PFSK-1 (cell line): ENCODE results near the gene C5AR1.

Experiments used
- FOXP2 ChIP-seq: optimal IDR thresholded peaks from 2 replicates; pipeline ENCODE3; 2011; ENCODE audit warnings: borderline replicate concordance, control low read depth, inconsistent platforms; ENCODE audit not compliant: insufficient read depth; ENCODE audit errors: extremely low read length, extremely low read depth
- POLR2AphosphoS5 ChIP-seq: IDR thresholded peaks from 2 replicates; pipeline ENCODE4 v1.6.1; 2012; ENCODE audit warnings: low read depth, mild to moderate bottlenecking, control low read depth, low read length, moderate library complexity
- REST ChIP-seq, 2 experiments: IDR thresholded peaks; 2 replicates each; pipeline versions ENCODE4 v1.6.1 to v1.8.0; 2011 to 2012; ENCODE audit warnings: low read depth in 2 of 2, low read length in 2 of 2, control low read depth in 1 of 2, inconsistent platforms in 1 of 2, mild to moderate bottlenecking in 1 of 2, moderate library complexity in 1 of 2; ENCODE audit not compliant: insufficient read depth in 1 of 2
- SIN3A ChIP-seq: IDR thresholded peaks from 2 replicates; pipeline ENCODE4 v1.6.1; 2012; ENCODE audit warnings: mild to moderate bottlenecking, low read length, moderate library complexity, borderline replicate concordance; ENCODE audit not compliant: insufficient read depth
- TAF1 ChIP-seq: IDR thresholded peaks from 2 replicates; pipeline ENCODE4 v1.6.1; 2012; ENCODE audit warnings: low read length, control low read depth, borderline replicate concordance; ENCODE audit not compliant: insufficient read depth

Gene C5AR1

GRCh38 chr19:47273313-47274070 lies 36.2 kb upstream of the C5AR1 start:
- TF ChIP-seq TAF1 (peak; percentile 86; the same call in 1 of the 2 replicates), FOXP2 (peak; percentile 48), POLR2AphosphoS5 (peak; percentile 84), REST (IDR thresholded peaks at IDR 0.05; ENCODE audit: insufficient read depth in 1 of 2, low read depth in 2 of 2, low read length in 2 of 2) (0 out of 4 replicates have a peak, but pooled peaks of 1 of the 2 experiments have one; percentile 28), SIN3A (0 out of 2 replicates have a peak, but pooled peaks have one; percentile 7)

DNA sequence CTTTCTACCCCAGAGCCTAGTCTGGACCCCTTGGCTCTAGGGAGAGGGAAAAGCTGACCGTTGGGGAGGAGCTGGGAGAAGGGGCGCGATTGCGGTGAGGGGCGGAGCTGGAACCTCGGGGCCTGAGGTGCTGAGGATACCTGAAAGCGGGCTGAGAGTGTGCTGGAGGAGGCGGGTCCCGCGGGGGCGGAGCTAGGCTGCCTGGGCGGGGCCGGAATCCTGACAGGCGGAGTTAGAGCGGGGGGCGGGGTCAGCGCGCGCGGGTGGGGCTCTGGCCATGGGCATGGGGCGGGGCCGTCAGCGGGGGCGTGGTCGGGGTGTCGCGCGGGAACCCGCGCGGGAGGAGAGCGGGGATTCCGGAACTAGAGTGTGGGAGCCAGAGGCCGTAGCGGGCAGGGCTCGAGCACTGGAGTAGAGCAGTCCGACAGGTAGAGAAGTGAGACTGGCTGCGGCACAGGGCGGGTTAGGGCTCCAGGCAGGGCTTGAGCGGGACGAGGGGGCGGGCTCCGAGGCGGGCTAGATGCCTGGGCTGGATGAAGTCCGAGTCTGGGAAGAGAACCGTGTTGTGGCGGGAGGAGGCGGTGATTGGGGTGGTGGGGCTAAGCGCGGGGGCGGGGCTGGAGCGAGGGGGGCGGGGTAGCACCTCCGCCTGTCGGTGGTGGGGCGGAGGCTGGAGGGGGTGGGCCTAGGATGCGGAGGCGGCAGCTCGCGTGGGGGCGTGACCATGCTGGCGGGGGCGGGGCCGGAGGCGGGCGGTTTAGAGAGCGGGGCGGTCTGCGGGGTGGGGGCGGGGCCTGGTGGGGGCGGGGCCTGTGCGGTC lies 35.4 kb upstream of the C5AR1 start, which contains the start of gene INAFM1:
TSS of gene INAFM1 (plus strand) at position 815 of the 820 bp plus-strand sequence. CDS start 35 bp downstream, outside the sequence.
- TF ChIP-seq TAF1 (no peak), SIN3A (peak; percentile 75; the same call in 1 of the 2 replicates), REST (IDR thresholded peaks at IDR 0.05; ENCODE audit: insufficient read depth in 1 of 2, low read depth in 2 of 2, low read length in 2 of 2) (no peak), FOXP2 (peak; percentile 11)

GRCh38 chr19:47274891-47275761 lies 34.5 kb upstream of the C5AR1 start:
- TF ChIP-seq FOXP2: peak; percentile 11
- 0 out of 2 replicates have a peak, but pooled peaks have one; percentile 19 for TF ChIP-seq POLR2AphosphoS5
- TF ChIP-seq TAF1: no peak

DNA sequence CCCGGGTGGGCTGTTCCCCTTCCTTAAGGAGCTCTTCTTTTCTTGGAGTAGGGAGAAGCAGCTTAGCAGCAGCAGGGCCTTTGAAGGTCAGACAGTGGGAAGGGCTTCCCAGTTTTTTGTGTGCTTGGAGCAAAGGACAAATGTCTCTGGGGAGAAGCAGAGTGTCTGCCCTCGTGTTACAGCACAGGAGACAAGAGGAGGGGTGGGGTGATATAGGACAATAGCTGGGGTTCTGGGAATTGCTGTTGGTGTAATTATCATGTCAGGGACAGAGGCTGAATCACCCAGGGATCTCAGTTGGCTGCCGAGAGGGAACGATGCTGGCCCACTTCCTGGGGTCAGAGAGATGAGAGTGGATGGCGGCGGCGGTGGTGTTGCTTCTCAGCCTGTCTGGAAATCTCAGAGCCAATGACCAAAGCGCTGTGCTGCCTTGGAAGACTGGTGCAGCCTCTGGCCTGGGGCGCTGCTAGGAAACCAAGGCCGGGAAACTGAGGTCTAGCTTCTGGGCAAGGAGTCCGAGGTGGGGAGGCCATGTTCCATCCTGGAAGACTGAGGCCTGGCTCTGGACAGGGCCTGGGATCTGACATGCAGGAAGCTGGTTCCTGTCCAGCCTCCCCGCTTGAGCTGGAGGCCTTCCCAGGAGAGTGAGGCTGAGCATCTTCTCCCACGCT lies 33.7 kb upstream of the C5AR1 start:
- TF ChIP-seq POLR2AphosphoS5: no peak
- TF ChIP-seq TAF1: peak; percentile 36; the same call in 1 of the 2 replicates

DNA sequence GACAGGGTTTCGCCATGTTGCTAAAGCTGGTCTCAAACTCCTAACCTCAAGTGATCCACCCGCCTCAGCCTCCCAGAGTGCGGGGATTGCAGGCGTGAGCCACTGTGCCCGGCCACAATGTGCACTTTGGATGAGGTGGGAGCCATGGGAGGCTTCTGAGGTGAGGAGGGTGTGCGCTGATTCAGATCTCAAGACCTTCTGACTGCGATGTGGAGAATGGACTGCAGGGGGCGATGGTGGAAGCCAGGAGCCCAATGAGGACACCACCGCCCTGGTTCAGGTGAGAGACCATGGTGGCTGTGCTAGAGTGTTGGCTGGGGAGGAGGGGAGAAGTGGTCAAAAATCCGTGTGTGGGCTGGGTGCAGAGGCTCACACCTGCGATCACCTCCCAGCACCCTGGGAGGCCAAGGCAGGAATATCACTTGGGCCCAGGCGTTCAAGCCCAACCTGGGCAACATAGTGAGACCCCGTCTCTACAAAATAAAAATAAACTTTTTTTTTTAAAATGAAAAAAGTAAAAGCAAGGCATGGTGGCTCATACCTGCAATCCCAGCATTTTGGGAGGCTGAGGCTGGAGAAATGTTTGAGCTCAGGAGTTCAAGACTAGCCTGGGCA lies 29.4 kb upstream of the C5AR1 start:
- TF ChIP-seq POLR2AphosphoS5 (no peak), REST (IDR thresholded peaks at IDR 0.05; ENCODE audit: insufficient read depth in 1 of 2, low read depth in 2 of 2, low read length in 2 of 2) (no peak), SIN3A (no peak), TAF1 (no peak), FOXP2 (no peak)
